Hematopoietic multipotent progenitor cell treated with erythropoietin and hydrocortisone succinate and interleukin-3 and kit ligand, for 17 days (in vitro differentiated cells): Measurements from ENCODE around the gene F2R.
"Not testable (repeated sequence)": the region's sequence is repeated elsewhere in the genome, so short reads cannot be mapped to it uniquely, and the experiment has no call there.

Source experiments
- DNase-seq: peaks from one replicate; pipeline ENCODE4 v3.0.0-alpha.2; 2015; ENCODE audit warnings: low spot score

The F2R gene

GRCh38 chr5:76715736-76716455 lies at the start of gene F2R:
Gene F2R (plus strand): TSS chr5:76716126. CDS start chr5:76716308, 182 bp downstream.
- no peak for DNase-seq

GRCh38 chr5:76667495-76667894 lies 48.4 kb upstream of the F2R start:
- DNase-seq = no peak

GRCh38 chr5:76669245-76669644 lies 46.7 kb upstream of the F2R start:
- DNase-seq = no peak

GRCh38 chr5:76670508-76670907 lies 45.4 kb upstream of the F2R start:
- DNase-seq = no peak

- no peak for DNase-seq
Observed at GRCh38 chr5:76672242-76672641, 43.7 kb upstream of the F2R start.

GRCh38 chr5:76673125-76673524 lies 42.8 kb upstream of the F2R start:
- no peak for DNase-seq

GRCh38 chr5:76674330-76675066 lies 41.4 kb upstream of the F2R start:
- no peak for DNase-seq

- DNase-seq = no peak
Observed at GRCh38 chr5:76675364-76675763, 40.6 kb upstream of the F2R start.

GRCh38 chr5:76677849-76678472 lies 38.0 kb upstream of the F2R start:
- no peak for DNase-seq

GRCh38 chr5:76679231-76679630 lies 36.7 kb upstream of the F2R start:
- no peak for DNase-seq

GRCh38 chr5:76680826-76681225 lies 35.1 kb upstream of the F2R start:
- not testable (repeated sequence) for DNase-seq

GRCh38 chr5:76681287-76681686 lies 34.6 kb upstream of the F2R start:
- DNase-seq = no peak

GRCh38 chr5:76682387-76682786 lies 33.5 kb upstream of the F2R start:
- no peak for DNase-seq

GRCh38 chr5:76683816-76684731 lies 31.9 kb upstream of the F2R start:
- no peak for DNase-seq

- no peak for DNase-seq
Observed at GRCh38 chr5:76684756-76685519, 31.0 kb upstream of the F2R start.

GRCh38 chr5:76685704-76686103 lies 30.2 kb upstream of the F2R start:
- DNase-seq = no peak

GRCh38 chr5:76688212-76688611 lies 27.7 kb upstream of the F2R start:
- no peak for DNase-seq

- DNase-seq = no peak
Observed at GRCh38 chr5:76688836-76689235, 27.1 kb upstream of the F2R start.

GRCh38 chr5:76689321-76690036 lies 26.4 kb upstream of the F2R start:
- no peak for DNase-seq

- no peak for DNase-seq
Observed at GRCh38 chr5:76690037-76690679, 25.8 kb upstream of the F2R start.
